D721Med (cell line): ENCODE measurements around the gene CCNT1.
"Not testable (repeated sequence)": the region's sequence is repeated elsewhere in the genome, so short reads cannot be mapped to it uniquely, and the experiment has no call there.

Experiments used
- DNase-seq: peaks from one replicate; pipeline ENCODE4 v3.0.0; 2011; ENCODE audit warnings: low spot score; ENCODE audit not compliant: insufficient read length
- FAIRE-seq: peaks from 2 replicates; lab custom pipeline; 2011; peaks lifted over from hg19 to GRCh38; lab: Jason Lieb, UNC
- CTCF ChIP-seq: IDR thresholded peaks from 2 replicates; pipeline ENCODE4 v1.5.1; 2012; ENCODE audit warnings: mild to moderate bottlenecking, control low read depth; ENCODE audit not compliant: insufficient read depth; ENCODE audit errors: missing control alignments

CCNT1 gene

DNA sequence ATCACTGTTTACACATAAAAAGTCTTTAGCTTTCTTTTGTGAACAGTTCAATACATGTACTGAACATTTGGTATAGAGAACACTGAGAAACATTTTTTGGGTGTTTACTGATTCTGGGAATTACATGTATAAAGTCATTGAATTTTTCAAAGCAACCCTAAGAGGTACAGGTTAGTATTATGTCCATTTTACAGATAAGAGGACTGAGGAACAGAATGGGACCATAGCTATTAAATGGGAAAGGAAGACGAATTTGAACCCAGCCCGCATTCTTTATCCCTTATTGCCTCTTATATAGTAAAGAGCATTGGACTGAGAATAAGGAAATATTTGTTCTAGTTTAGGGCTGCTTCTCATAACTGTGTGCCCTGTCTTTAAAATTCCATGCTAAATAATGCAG lies 33.6 kb downstream of the CCNT1 start:
- DNase-seq (no peak), FAIRE-seq (no peak)
- no peak for TF ChIP-seq CTCF

DNA sequence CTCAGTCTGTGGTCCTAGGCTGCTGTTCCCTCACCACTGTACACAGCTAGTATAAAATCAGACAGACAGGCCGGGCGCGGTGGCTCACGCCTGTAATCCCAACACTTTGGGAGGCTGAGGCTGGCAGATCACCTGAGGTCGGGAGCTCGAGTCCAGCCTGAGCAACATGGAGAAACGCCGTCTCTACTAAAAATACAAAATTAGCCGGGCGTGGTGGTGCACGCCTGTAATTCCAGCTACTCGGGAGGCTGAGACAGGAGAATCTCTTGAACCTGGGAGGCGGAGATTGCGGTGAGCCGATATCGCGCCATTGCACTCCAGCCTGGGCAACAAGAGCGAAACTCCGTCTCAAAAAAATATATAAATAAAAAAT lies 34.0 kb downstream of the CCNT1 start:
- not testable (repeated sequence) for DNase-seq, FAIRE-seq

GRCh38 chr12:48681710-48682532 lies 34.6 kb downstream of the CCNT1 start, which contains the start of gene KANSL2:
KANSL2 (minus strand) TSS chr12:48682238; CDS start chr12:48681632, 606 bp downstream.
- DNase-seq (peak; percentile 88), FAIRE-seq (no peak)
- TF ChIP-seq CTCF: no peak

DNA sequence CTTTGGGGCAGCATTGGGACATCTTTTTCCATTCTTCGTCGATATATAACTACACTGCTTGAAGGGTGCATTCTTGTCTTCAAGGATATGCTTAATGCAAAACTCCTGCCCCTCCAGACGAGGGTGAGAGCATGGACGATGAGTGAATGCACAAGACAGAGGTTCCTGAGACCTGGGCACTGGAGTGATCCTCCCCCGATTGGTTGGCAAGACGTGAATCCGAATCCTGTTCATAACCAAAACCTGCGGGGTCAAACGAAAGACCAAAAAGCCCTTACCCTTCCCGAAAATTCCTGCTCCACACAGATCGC lies 35.2 kb downstream of the CCNT1 start:
- FAIRE-seq (no peak), DNase-seq (no peak)
- TF ChIP-seq CTCF: no peak

DNA sequence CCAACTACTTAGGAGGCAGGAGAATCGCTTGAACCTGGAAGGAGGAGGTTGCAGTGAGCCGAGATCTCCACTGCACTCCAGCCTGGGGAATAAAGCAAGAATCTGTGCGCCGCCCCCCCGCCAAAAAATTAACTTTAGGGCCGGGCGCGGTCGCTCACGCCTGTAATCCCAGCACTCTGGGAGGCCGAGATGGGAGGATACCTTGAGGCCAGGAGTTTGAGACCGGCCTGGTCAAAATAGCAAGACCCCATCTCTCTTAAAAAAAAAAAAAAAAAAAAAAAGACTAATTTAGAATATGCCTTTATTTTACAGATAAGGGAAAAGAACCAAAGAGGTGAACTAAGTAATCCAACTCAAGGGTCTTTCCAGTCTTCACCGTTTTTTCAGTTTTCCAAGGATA lies 35.6 kb downstream of the CCNT1 start:
- TF ChIP-seq CTCF: no peak
- no peak for DNase-seq
- no peak for FAIRE-seq

DNA sequence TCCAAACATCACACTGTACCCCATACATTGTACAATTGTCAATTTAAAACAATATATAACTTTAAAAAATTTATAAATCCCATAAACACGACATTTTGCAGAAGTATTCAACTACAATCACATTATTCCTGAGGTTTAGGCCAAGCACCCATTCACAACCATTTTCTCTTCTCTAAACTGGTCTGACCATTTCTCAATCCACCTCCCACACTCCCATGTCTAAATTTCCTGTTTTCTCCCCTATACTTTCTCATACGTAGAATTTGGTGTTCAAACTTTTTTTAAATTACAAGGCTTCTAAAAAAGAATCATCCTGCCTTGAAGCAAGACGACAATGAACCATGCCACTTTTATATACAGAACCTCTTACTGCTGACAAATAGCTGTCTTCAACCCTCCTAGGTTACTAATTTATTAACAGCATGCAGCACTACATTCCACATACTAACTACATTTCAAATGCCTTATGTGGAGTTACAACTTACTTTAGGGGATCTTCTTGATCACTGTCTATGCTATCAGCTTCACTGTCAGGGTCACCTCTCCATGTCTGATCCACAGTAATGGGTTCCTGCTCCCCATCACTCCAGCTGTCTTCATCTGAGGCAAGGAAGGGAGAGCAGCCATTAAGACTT lies 37.8 kb downstream of the CCNT1 start:
- FAIRE-seq (no peak), DNase-seq (no peak)
- no peak for TF ChIP-seq CTCF

- TF ChIP-seq CTCF: no peak
- DNase-seq (no peak), FAIRE-seq (no peak)
Observed at GRCh38 chr12:48671231-48671856, 45.2 kb downstream of the CCNT1 start.
